HEK293 (cell line): ENCODE results near the gene STX1B.

Experiments
- CTCF ChIA-PET: fragments of 350-600 bp; formaldehyde crosslinking; extraction: SDS; loops from one replicate; lab custom pipeline; 2021; ENCODE audit warnings: antibody characterized with exemption; lab: Yijun Ruan, JAX
- POLR2A ChIA-PET: fragments of 300-600 bp; formaldehyde crosslinking; extraction: SDS; loops from one replicate; lab custom pipeline; 2020; ENCODE audit warnings: antibody characterized with exemption, inconsistent platforms; lab: Yijun Ruan, JAX
- H3K27ac ChIP-seq: fragments of 200-500 bp; sonication (Bioruptor generic); 2 replicates; pipeline ENCODE4 v1.5.1; 2014; ENCODE audit warnings: low read depth, low read length, control low read depth, inconsistent platforms; ENCODE audit errors: extremely low read depth
- H3K36me3 ChIP-seq, 2 experiments: fragments of 200-500 bp in 1 of 2; sonication (Bioruptor generic) in 1 of 2; 1 replicate in 1 of 2; 2 replicates in 1 of 2; pipeline ENCODE4 v1.5.1; 2014 to 2017; ENCODE audit warnings: inconsistent platforms in 2 of 2, low read length in 2 of 2; ENCODE audit not compliant: control insufficient read depth in 2 of 2, insufficient read depth in 1 of 2
- H3K4me1 ChIP-seq: fragments of 200-500 bp; sonication (Bioruptor generic); 2 replicates; pipeline ENCODE4 v1.5.1; 2014; ENCODE audit warnings: mild to moderate bottlenecking, low read length, inconsistent platforms; ENCODE audit not compliant: control insufficient read depth, insufficient read depth
- H3K4me3 ChIP-seq: 2 replicates; pipeline ENCODE4 v1.5.1; 2011; ENCODE audit warnings: low read depth, mild to moderate bottlenecking, control low read depth, low read length, moderate library complexity
- H3K9me3 ChIP-seq: fragments of 200-500 bp; sonication (Bioruptor generic); 2 replicates; pipeline ENCODE4 v1.5.1; 2014; ENCODE audit warnings: low read depth, low read length, inconsistent platforms; ENCODE audit not compliant: control insufficient read depth, insufficient read depth
- BCL11B ChIP-seq: fragments of 450-650 bp; formaldehyde crosslinking; IDR thresholded peaks from 2 replicates; pipeline ENCODE4 v1.5.1; 2016; ENCODE audit warnings: low read depth, missing biosample characterization, missing genetic modification characterization
- EGR2 ChIP-seq: fragments of 450-650 bp; formaldehyde crosslinking; IDR thresholded peaks from 2 replicates; pipeline ENCODE4 v1.5.1; 2016; ENCODE audit warnings: low read depth, missing biosample characterization, missing genetic modification characterization
- MEIS1 ChIP-seq: sonication (generic); formaldehyde crosslinking; IDR thresholded peaks from 2 replicates; pipeline ENCODE4 v1.8.1; 2022; ENCODE audit warnings: missing genetic modification reagents, mild to moderate bottlenecking, borderline replicate concordance
- MYNN ChIP-seq: fragments of 450-650 bp; formaldehyde crosslinking; IDR thresholded peaks from 2 replicates; pipeline ENCODE4 v1.5.1; 2016; ENCODE audit warnings: missing biosample characterization, missing genetic modification characterization, borderline replicate concordance
- SETDB1 ChIP-seq: IDR thresholded peaks from one replicate; pipeline ENCODE4 v1.6.1; 2017; ENCODE audit warnings: mild to moderate bottlenecking, low read length, moderate library complexity, mixed read lengths; ENCODE audit not compliant: insufficient read length
- ZBTB1 ChIP-seq: fragments of 450-650 bp; formaldehyde crosslinking; IDR thresholded peaks from 2 replicates; pipeline ENCODE4 v1.5.1; 2016; ENCODE audit warnings: missing biosample characterization, missing genetic modification characterization
- ZFHX2 ChIP-seq: fragments of 450-650 bp; formaldehyde crosslinking; conservative IDR thresholded peaks from 2 replicates; pipeline ENCODE4 v1.5.1; 2016; ENCODE audit warnings: missing biosample characterization, missing genetic modification characterization
- ZNF311 ChIP-seq: fragments of 450-650 bp; formaldehyde crosslinking; IDR thresholded peaks from 2 replicates; pipeline ENCODE4 v1.5.1; 2017; ENCODE audit warnings: missing biosample characterization, missing genetic modification characterization, borderline replicate concordance
- ZNF335 ChIP-seq: fragments of 450-650 bp; formaldehyde crosslinking; conservative IDR thresholded peaks from 2 replicates; pipeline ENCODE4 v1.5.1; 2016; ENCODE audit warnings: missing biosample characterization, missing genetic modification characterization
- ZNF423 ChIP-seq: fragments of 450-650 bp; formaldehyde crosslinking; IDR thresholded peaks from 2 replicates; pipeline ENCODE4 v1.5.1; 2016; ENCODE audit warnings: missing biosample characterization, missing genetic modification characterization
- ZNF473 ChIP-seq: fragments of 450-650 bp; formaldehyde crosslinking; IDR thresholded peaks from 2 replicates; pipeline ENCODE4 v1.5.1; 2017; ENCODE audit warnings: missing biosample characterization, missing genetic modification characterization
- ZNF501 ChIP-seq: fragments of 450-650 bp; formaldehyde crosslinking; IDR thresholded peaks from 2 replicates; pipeline ENCODE4 v1.5.1; 2016; ENCODE audit warnings: missing biosample characterization, missing genetic modification characterization
- ZNF624 ChIP-seq: fragments of 450-650 bp; formaldehyde crosslinking; IDR thresholded peaks from 2 replicates; pipeline ENCODE4 v1.5.1; 2017; ENCODE audit warnings: missing biosample characterization, missing genetic modification characterization
- ZNF76 ChIP-seq: fragments of 450-650 bp; formaldehyde crosslinking; IDR thresholded peaks from 2 replicates; pipeline ENCODE4; 2016; ENCODE audit warnings: low read depth, missing biosample characterization, missing genetic modification characterization, borderline replicate concordance
- ZNF785 ChIP-seq: fragments of 450-650 bp; formaldehyde crosslinking; IDR thresholded peaks from 2 replicates; pipeline ENCODE4 v1.5.1; 2016; ENCODE audit warnings: missing biosample characterization, missing genetic modification characterization
- ZSCAN16 ChIP-seq: fragments of 450-650 bp; formaldehyde crosslinking; IDR thresholded peaks from 2 replicates; pipeline ENCODE4 v1.5.1; 2016; ENCODE audit warnings: missing biosample characterization, missing genetic modification characterization
- ZXDB ChIP-seq: fragments of 450-650 bp; formaldehyde crosslinking; IDR thresholded peaks from 2 replicates; pipeline ENCODE4 v1.5.1; 2016; ENCODE audit warnings: missing biosample characterization, missing genetic modification characterization
- TF ChIP-seq, protein P1 (sequence below): fragments of 450-650 bp; IDR thresholded peaks from 2 replicates; pipeline ENCODE4 v1.5.1; 2018; ENCODE audit warnings: missing biosample characterization, missing genetic modification characterization
- TF ChIP-seq, protein P2 (sequence below): fragments of 450-650 bp; formaldehyde crosslinking; optimal IDR thresholded peaks from 2 replicates; pipeline ENCODE3; 2016; ENCODE audit warnings: missing biosample characterization, mild to moderate bottlenecking, missing genetic modification characterization
- TF ChIP-seq, protein P3 (sequence below): sonication (generic); formaldehyde crosslinking; IDR thresholded peaks from 2 replicates; pipeline ENCODE4 v1.8.1; 2022; ENCODE audit warnings: mild to moderate bottlenecking, moderate library complexity, missing genetic modification reagents

STX1B gene

DNA sequence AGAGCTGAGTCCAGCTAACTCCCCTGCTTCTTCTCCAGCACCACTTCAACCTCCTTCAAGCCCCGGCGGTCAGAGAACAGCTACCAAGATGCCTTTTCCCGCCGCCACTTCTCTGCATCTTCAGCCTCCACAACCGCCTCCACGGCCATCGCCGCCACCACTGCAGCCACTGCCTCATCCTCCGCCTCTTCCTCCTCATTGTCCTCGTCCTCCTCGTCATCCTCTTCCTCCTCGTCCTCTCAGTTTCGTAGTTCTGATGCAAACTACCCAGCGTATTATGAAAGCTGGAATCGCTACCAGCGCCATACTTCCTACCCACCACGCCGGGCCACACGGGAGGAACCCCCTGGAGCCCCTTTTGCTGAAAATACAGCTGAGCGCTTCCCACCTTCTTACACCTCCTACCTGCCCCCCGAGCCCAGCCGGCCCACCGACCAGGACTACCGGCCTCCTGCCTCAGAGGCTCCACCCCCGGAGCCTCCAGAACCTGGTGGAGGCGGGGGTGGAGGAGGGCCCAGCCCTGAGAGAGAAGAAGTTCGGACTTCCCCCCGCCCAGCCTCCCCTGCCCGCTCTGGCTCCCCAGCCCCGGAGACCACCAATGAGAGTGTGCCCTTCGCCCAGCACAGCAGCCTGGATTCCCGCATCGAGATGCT, 45.7 kb downstream of the STX1B start:
- no peak overlapping the region for H3K27ac ChIP-seq
- H3K9me3 ChIP-seq: no peaks in the 10 kb centered on the region
- no peaks in the 10 kb centered on the region for H3K4me1 ChIP-seq
- ChIA-PET POLR2A (interaction anchor here (0.5 to 1.9 kb wide), 4 partner anchors 11 to 165 kb away, joined by 3 to 5 read pairs (median 4); no protein-coding TSS in a partner anchor), CTCF (interaction anchor here (1.1 to 1.4 kb wide), 2 partner anchors 11 to 30 kb away, joined by 3 to 10 read pairs; no protein-coding TSS in a partner anchor)
- peaks cover 65 to 94% of the 10 kb centered on the region in 2 experiments for H3K36me3 ChIP-seq
- H3K4me3 ChIP-seq: no peak overlapping the region
- TF ChIP-seq, protein P1, sequence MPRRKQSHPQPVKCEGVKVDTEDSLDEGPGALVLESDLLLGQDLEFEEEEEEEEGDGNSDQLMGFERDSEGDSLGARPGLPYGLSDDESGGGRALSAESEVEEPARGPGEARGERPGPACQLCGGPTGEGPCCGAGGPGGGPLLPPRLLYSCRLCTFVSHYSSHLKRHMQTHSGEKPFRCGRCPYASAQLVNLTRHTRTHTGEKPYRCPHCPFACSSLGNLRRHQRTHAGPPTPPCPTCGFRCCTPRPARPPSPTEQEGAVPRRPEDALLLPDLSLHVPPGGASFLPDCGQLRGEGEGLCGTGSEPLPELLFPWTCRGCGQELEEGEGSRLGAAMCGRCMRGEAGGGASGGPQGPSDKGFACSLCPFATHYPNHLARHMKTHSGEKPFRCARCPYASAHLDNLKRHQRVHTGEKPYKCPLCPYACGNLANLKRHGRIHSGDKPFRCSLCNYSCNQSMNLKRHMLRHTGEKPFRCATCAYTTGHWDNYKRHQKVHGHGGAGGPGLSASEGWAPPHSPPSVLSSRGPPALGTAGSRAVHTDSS (tag by site-specific recombination): peak; percentile 72
- TF ChIP-seq ZFHX2 (peak; percentile 65), EGR2 (tag by site-specific recombination) (peak; percentile 74), ZBTB1 (tag by site-specific recombination) (no peak)
- TF ChIP-seq, all 188 proteins: peak for 3

DNA sequence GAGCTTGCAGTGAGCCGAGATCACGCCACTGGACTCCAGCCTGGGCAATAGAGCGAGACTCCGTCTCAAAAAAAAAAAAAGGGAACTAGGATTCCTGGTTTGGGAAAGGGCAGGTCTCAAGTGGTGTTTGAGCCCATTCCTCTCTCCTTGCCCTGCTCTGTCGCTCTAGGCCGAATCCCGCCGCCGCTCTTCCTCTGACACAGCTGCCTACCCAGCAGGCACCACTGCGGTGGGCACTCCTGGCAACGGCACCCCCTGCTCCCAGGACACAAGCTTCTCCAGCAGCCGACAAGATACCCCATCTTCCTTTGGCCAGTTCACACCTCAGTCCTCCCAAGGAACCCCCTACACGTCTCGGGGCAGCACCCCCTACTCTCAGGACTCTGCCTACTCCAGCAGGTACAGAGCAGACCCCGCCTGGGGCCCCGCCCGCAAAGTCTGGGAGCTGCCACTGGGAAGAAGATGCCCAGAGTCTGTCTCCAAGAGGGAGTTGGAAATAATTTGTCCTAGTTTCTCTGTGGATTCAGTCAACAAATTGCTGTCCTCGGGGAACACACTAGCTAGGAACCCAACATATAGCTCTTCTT, 46.4 kb downstream of the STX1B start:
- TF ChIP-seq ZNF311 (tag by site-specific recombination) (no peak), ZNF501 (tag by site-specific recombination) (no peak), ZNF624 (no peak), ZNF335 (no peak), ZXDB (tag by site-specific recombination) (no peak), MYNN (no peak), ZNF423 (tag by site-specific recombination) (no peak), ZSCAN16 (tag by site-specific recombination) (no peak), ZNF76 (tag by site-specific recombination) (no peak), BCL11B (no peak), SETDB1 (no peak), ZNF473 (tag by site-specific recombination) (no peak), ZNF785 (tag by site-specific recombination) (no peak), MEIS1 (no peak)
- TF ChIP-seq, protein P2, sequence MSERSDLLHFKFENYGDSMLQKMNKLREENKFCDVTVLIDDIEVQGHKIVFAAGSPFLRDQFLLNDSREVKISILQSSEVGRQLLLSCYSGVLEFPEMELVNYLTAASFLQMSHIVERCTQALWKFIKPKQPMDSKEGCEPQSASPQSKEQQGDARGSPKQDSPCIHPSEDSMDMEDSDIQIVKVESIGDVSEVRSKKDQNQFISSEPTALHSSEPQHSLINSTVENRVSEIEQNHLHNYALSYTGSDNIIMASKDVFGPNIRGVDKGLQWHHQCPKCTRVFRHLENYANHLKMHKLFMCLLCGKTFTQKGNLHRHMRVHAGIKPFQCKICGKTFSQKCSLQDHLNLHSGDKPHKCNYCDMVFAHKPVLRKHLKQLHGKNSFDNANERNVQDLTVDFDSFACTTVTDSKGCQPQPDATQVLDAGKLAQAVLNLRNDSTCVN (tag by site-specific recombination): no peak
- TF ChIP-seq, protein P3, sequence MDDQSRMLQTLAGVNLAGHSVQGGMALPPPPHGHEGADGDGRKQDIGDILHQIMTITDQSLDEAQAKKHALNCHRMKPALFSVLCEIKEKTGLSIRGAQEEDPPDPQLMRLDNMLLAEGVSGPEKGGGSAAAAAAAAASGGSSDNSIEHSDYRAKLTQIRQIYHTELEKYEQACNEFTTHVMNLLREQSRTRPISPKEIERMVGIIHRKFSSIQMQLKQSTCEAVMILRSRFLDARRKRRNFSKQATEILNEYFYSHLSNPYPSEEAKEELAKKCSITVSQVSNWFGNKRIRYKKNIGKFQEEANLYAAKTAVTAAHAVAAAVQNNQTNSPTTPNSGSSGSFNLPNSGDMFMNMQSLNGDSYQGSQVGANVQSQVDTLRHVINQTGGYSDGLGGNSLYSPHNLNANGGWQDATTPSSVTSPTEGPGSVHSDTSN: no peak
- Histone ChIP-seq H3K4me3 (no peak overlapping the region), H3K4me1 (no peaks in the 10 kb centered on the region), H3K9me3 (no peaks in the 10 kb centered on the region), H3K36me3 (peaks cover 68 to 94% of the 10 kb centered on the region in 2 experiments), H3K27ac (no peak overlapping the region)
- POLR2A ChIA-PET: interaction anchor here (1.2 to 1.9 kb wide), 2 partner anchors 10 to 19 kb away, joined by 3 to 5 read pairs; no protein-coding TSS in a partner anchor
- CTCF ChIA-PET: interaction anchor here (1.4 kb wide), 1 partner anchor 10 kb away, joined by 10 read pairs; no protein-coding TSS in a partner anchor
